ENCODE results near the gene RAB5A. TPM values are rescaled to one million over a fixed set of nuclear protein-coding genes. Genes with fewer than 3 reads are reported as not detected.

The RAB5A gene
- total and polyA plus RNA-seq, 2 experiments from 2014 or later, result 110 to 128 TPM

DNA sequence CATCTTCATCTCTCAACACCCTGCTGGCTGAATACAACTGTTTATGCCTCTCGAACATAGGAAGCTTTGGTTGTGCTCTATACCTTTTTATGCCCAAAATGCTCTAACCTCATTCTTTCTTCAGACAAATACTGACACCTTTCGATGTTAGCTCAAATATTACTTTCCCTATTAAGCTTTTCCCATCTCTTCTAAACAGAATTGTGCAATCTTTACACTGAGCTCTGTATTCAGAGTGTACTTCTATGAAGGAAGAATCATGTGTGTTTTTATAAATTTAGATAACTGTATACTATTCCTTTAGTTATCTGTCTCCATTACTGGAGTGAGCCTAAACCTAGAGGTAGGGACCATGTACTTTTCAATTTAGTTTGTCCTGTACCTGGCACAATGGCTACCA, 14.5 kb upstream of the RAB5A start (continued):
- TF ChIP-seq REST (IDR thresholded peaks at IDR 0.05; ENCODE audit: unreplicated experiment), result no peak

DNA sequence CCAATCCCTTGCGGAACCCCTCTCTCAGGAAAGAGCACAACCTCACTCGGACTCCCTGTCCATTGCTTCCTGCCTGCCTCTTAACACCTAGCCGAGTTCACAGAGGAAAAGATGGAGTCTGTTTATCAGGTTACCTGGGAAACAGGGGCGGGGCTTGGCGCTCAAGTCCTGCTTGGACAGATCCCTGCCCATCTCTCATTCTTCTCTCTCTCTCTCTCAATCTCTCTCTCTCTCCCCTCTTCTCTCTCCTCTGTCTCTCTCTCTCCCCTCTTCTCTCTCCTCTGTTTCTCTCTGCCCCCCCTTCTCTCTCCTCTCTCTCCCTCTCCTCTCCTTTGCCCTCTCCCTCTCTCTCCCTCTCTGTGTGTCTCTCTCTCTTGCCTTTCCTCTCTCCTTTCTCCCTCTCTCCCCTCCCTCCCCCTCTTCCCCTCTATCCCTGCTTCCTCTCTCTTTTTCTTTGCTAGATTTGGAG, 12.8 kb upstream of the RAB5A start, which contains the start of gene EFHB:
TSS of gene EFHB (minus strand) at position 120 of the 469 bp plus-strand sequence. CDS start 199 bp downstream, outside the sequence.
- H2AFZ ChIP-seq, result peak within 1 kb of the TSS; percentile 92

DNA sequence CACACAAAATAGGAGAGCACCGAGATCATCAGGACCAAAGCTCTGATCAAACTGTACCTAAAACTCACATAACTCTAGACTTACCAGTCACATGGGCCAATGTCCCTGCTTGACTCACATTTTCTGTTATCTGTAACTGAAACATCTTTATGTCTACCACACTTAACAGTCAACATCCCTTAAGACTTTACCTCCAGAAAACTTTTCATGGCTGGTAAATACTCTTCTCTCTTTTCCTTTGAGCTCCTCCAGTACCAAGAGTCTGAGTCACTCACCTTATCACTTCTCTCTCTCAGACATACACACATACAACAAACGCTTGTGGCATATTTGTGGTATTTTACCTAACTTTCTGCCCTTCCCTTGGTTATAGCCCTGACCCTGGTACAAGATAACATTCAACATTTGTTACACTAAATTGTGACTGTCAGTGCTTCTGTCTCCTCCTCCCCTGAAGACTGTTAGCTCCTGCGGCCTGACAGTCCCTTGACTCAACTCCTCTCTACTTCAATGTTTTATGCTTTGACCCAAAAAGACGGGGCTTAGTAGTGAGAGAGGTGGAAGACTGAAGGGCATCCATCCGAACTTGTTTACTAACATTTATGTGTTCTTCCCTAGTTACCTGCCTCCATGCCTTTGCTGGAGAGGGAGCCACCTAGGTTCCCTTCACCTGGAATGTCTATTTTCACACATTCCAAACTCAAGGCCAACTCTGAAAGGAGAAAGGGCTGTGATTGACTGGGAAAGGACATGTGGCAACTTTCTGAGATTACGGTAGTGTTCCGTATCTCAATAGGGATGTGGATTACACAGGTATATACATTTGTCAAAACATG, 9.2 kb upstream of the RAB5A start:
- H2AFZ ChIP-seq, result no peak overlapping the region
- Mint-ChIP-seq H3K27me3 (ENCODE audit: insufficient read depth, low read depth, poor library complexity) (peaks cover 4% of the 10 kb centered on the region), H3K4me3 (no peak overlapping the region), H3K27ac (no peak overlapping the region), H3K36me3 (ENCODE audit: low read depth) (peaks cover 4% of the 10 kb centered on the region), H3K4me1 (peaks cover 11% of the 10 kb centered on the region), H3K9me3 (peaks cover 7% of the 10 kb centered on the region; the same call in 2 of the 3 replicates)
- no peak overlapping the region for H3K27ac ChIP-seq (ENCODE audit: low read depth)
- H3K79me2 ChIP-seq (replicated peaks; ENCODE audit: insufficient read depth), result no peaks in the 10 kb centered on the region
- no peaks in the 10 kb centered on the region for H3F3A ChIP-seq (replicated peaks; ENCODE audit: low read depth)
- ATAC-seq, result no peak
- no peaks in the 10 kb centered on the region for H3K36me3 ChIP-seq (ENCODE audit: insufficient read depth)
- H3K9me2 ChIP-seq (ENCODE audit: insufficient read depth), result 0 out of 2 replicates have a peak, but pooled peaks cover 3% of the 10 kb centered on the region
- H3K4me3 ChIP-seq, result no peak overlapping the region
- peak; percentile 18 for DNase-seq (ENCODE audit: low spot score)
- H4K20me1 ChIP-seq (replicated peaks; ENCODE audit: insufficient read depth), result no peaks in the 10 kb centered on the region
- H3K4me2 ChIP-seq, result no peak overlapping the region
- peaks cover 6% of the 10 kb centered on the region for H3K4me1 ChIP-seq (ENCODE audit: insufficient read depth)
- H3K27me3 ChIP-seq (ENCODE audit: insufficient read depth), result no peaks in the 10 kb centered on the region
- no peak for TF ChIP-seq ZNF114 (CRISPR knock-in tag; IDR thresholded peaks at IDR 0.05)
- TF ChIP-seq ZNF331 (CRISPR knock-in tag; IDR thresholded peaks at IDR 0.05; ENCODE audit: low read depth), result no peak
- TF ChIP-seq, protein P1, sequence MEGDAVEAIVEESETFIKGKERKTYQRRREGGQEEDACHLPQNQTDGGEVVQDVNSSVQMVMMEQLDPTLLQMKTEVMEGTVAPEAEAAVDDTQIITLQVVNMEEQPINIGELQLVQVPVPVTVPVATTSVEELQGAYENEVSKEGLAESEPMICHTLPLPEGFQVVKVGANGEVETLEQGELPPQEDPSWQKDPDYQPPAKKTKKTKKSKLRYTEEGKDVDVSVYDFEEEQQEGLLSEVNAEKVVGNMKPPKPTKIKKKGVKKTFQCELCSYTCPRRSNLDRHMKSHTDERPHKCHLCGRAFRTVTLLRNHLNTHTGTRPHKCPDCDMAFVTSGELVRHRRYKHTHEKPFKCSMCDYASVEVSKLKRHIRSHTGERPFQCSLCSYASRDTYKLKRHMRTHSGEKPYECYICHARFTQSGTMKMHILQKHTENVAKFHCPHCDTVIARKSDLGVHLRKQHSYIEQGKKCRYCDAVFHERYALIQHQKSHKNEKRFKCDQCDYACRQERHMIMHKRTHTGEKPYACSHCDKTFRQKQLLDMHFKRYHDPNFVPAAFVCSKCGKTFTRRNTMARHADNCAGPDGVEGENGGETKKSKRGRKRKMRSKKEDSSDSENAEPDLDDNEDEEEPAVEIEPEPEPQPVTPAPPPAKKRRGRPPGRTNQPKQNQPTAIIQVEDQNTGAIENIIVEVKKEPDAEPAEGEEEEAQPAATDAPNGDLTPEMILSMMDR (conservative IDR thresholded peaks at IDR 0.05; ENCODE audit: low read depth in 2 of 2), result no peak
- TF ChIP-seq, protein P2, sequence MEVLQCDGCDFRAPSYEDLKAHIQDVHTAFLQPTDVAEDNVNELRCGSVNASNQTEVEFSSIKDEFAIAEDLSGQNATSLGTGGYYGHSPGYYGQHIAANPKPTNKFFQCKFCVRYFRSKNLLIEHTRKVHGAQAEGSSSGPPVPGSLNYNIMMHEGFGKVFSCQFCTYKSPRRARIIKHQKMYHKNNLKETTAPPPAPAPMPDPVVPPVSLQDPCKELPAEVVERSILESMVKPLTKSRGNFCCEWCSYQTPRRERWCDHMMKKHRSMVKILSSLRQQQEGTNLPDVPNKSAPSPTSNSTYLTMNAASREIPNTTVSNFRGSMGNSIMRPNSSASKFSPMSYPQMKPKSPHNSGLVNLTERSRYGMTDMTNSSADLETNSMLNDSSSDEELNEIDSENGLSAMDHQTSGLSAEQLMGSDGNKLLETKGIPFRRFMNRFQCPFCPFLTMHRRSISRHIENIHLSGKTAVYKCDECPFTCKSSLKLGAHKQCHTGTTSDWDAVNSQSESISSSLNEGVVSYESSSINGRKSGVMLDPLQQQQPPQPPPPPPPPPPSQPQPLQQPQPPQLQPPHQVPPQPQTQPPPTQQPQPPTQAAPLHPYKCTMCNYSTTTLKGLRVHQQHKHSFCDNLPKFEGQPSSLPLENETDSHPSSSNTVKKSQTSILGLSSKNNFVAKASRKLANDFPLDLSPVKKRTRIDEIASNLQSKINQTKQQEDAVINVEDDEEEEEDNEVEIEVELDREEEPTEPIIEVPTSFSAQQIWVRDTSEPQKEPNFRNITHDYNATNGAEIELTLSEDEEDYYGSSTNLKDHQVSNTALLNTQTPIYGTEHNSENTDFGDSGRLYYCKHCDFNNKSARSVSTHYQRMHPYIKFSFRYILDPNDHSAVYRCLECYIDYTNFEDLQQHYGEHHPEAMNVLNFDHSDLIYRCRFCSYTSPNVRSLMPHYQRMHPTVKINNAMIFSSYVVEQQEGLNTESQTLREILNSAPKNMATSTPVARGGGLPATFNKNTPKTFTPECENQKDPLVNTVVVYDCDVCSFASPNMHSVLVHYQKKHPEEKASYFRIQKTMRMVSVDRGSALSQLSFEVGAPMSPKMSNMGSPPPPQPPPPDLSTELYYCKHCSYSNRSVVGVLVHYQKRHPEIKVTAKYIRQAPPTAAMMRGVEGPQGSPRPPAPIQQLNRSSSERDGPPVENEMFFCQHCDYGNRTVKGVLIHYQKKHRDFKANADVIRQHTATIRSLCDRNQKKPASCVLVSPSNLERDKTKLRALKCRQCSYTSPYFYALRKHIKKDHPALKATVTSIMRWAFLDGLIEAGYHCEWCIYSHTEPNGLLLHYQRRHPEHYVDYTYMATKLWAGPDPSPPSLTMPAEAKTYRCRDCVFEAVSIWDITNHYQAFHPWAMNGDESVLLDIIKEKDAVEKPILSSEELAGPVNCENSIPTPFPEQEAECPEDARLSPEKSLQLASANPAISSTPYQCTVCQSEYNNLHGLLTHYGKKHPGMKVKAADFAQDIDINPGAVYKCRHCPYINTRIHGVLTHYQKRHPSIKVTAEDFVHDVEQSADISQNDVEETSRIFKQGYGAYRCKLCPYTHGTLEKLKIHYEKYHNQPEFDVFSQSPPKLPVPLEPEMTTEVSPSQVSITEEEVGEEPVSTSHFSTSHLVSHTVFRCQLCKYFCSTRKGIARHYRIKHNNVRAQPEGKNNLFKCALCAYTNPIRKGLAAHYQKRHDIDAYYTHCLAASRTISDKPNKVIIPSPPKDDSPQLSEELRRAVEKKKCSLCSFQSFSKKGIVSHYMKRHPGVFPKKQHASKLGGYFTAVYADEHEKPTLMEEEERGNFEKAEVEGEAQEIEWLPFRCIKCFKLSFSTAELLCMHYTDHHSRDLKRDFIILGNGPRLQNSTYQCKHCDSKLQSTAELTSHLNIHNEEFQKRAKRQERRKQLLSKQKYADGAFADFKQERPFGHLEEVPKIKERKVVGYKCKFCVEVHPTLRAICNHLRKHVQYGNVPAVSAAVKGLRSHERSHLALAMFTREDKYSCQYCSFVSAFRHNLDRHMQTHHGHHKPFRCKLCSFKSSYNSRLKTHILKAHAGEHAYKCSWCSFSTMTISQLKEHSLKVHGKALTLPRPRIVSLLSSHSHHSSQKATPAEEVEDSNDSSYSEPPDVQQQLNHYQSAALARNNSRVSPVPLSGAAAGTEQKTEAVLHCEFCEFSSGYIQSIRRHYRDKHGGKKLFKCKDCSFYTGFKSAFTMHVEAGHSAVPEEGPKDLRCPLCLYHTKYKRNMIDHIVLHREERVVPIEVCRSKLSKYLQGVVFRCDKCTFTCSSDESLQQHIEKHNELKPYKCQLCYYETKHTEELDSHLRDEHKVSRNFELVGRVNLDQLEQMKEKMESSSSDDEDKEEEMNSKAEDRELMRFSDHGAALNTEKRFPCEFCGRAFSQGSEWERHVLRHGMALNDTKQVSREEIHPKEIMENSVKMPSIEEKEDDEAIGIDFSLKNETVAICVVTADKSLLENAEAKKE (CRISPR knock-in tag; IDR thresholded peaks at IDR 0.05), result no peak

More for the DNA sequence above, 12.8 kb upstream of the RAB5A start, which contains the start of gene EFHB:
- peaks cover 11% of the 10 kb centered on the region for H3K4me1 Mint-ChIP-seq
- H3K4me3 ChIP-seq, result peak within 1 kb of the TSS; percentile 47
- no peaks in the 10 kb centered on the region for H3K36me3 Mint-ChIP-seq (ENCODE audit: low read depth)
- no peaks in the 10 kb centered on the region for H4K20me1 ChIP-seq (replicated peaks; ENCODE audit: insufficient read depth)
- no peak within 1 kb of the TSS for H3K27ac ChIP-seq (ENCODE audit: low read depth)
- H3K4me3 Mint-ChIP-seq, result peak within 1 kb of the TSS; percentile 57; the same call in 2 of the 3 replicates
- no peaks in the 10 kb centered on the region for H3K36me3 ChIP-seq (ENCODE audit: insufficient read depth)
- peaks cover 6% of the 10 kb centered on the region for H3K4me1 ChIP-seq (ENCODE audit: insufficient read depth)
- no peaks in the 10 kb centered on the region for H3K9me3 Mint-ChIP-seq
- TF ChIP-seq JUNB (IDR thresholded peaks at IDR 0.05; ENCODE audit: unreplicated experiment) (no peak), POLR2AphosphoS5 (IDR thresholded peaks at IDR 0.05; ENCODE audit: low read depth) (no peak)
- DNase-seq (ENCODE audit: low spot score), result peak; percentile 96
- H3K9me2 ChIP-seq (ENCODE audit: insufficient read depth), result no peaks in the 10 kb centered on the region
- no peaks in the 10 kb centered on the region for H3K79me2 ChIP-seq (replicated peaks; ENCODE audit: insufficient read depth)
- H3K4me2 ChIP-seq, result peak within 1 kb of the TSS; percentile 77
- H3K27me3 ChIP-seq (ENCODE audit: insufficient read depth), result no peaks in the 10 kb centered on the region
- ATAC-seq, result peak; percentile 98
- H3K27ac Mint-ChIP-seq, result 0 out of 2 replicates have a peak within 1 kb of the TSS, but pooled peaks have one; percentile 34
- peaks cover 4% of the 10 kb centered on the region for H3K27me3 Mint-ChIP-seq (ENCODE audit: insufficient read depth, low read depth, poor library complexity)
- H3F3A ChIP-seq (replicated peaks; ENCODE audit: low read depth), result no peaks in the 10 kb centered on the region

Measured in GM23338 (cell line).